Glutamatergic neuron (in vitro differentiated cells): ENCODE results near the gene ELMO1. TPM values are rescaled to one million over a fixed set of nuclear protein-coding genes. Genes with fewer than 3 reads are reported as not detected.

Source experiments
- DNase-seq: peaks from one replicate; pipeline ENCODE4 v3.0.0; 2022
- H3K27ac Mint-ChIP-seq: one replicate; pipeline ENCODE4 v1.8.0; 2020; ENCODE audit warnings: mild to moderate bottlenecking, mixed read lengths, inconsistent platforms; ENCODE audit not compliant: unreplicated experiment
- H3K27me3 Mint-ChIP-seq: one replicate; pipeline ENCODE4 v1.8.0; 2020; ENCODE audit warnings: mild to moderate bottlenecking, moderate library complexity, mixed read lengths, inconsistent platforms; ENCODE audit not compliant: unreplicated experiment
- H3K36me3 Mint-ChIP-seq: one replicate; pipeline ENCODE4 v1.8.0; 2020; ENCODE audit warnings: mild to moderate bottlenecking, mixed read lengths, inconsistent platforms; ENCODE audit not compliant: unreplicated experiment
- H3K4me1 Mint-ChIP-seq: one replicate; pipeline ENCODE4 v1.8.0; 2020; ENCODE audit warnings: mild to moderate bottlenecking, low read depth, mixed read lengths, inconsistent platforms; ENCODE audit not compliant: unreplicated experiment
- H3K4me3 Mint-ChIP-seq: one replicate; pipeline ENCODE4 v1.8.0; 2020; ENCODE audit warnings: mild to moderate bottlenecking, mixed read lengths, inconsistent platforms; ENCODE audit not compliant: unreplicated experiment
- H3K9me3 Mint-ChIP-seq: one replicate; pipeline ENCODE4 v1.8.0; 2020; ENCODE audit warnings: mild to moderate bottlenecking, moderate library complexity, mixed read lengths, inconsistent platforms; ENCODE audit not compliant: unreplicated experiment
- CTCF ChIP-seq: fragments of 200-600 bp; sonication (generic); IDR thresholded peaks from one replicate; pipeline ENCODE4 v1.5.0; 2021; ENCODE audit not compliant: partially characterized antibody, unreplicated experiment
- total RNA-seq: library from RNA; stranded (reverse); fragmentation: NEBNext Ultra II Directional; extraction: Animal tissue kit (Norgen Biotek cat#: 25700); gene quantifications from one replicate; pipeline ENCODE4 v1.2.1, GENCODE V29; 2021; ENCODE audit not compliant: unreplicated experiment

Gene ELMO1
- total RNA-seq, 1 donor from 2014 or later: 5.5 TPM

- Mint-ChIP-seq H3K36me3 (peaks cover 4% of the 10 kb centered on the region), H3K27me3 (no peaks in the 10 kb centered on the region), H3K9me3 (peaks cover 2% of the 10 kb centered on the region), H3K4me3 (no peak overlapping the region), H3K4me1 (peaks cover 2% of the 10 kb centered on the region), H3K27ac (no peak overlapping the region)
- no peak for TF ChIP-seq CTCF
- no peak for DNase-seq
These were observed 40.1 kb downstream of the ELMO1 start for GRCh38 chr7:37408291-37409228.

- Mint-ChIP-seq H3K9me3 (no peaks in the 10 kb centered on the region), H3K27ac (no peak overlapping the region), H3K4me1 (peaks cover 2% of the 10 kb centered on the region), H3K36me3 (no peaks in the 10 kb centered on the region), H3K4me3 (no peak overlapping the region), H3K27me3 (no peaks in the 10 kb centered on the region)
- no peak for DNase-seq
- TF ChIP-seq CTCF: no peak
These were observed 43.0 kb downstream of the ELMO1 start for GRCh38 chr7:37405603-37406122.

GRCh38 chr7:37405128-37405527 is 43.5 kb downstream of the ELMO1 start:
- no peak overlapping the region for H3K27ac Mint-ChIP-seq
- no peak overlapping the region for H3K4me3 Mint-ChIP-seq
- H3K4me1 Mint-ChIP-seq: no peaks in the 10 kb centered on the region

GRCh38 chr7:37399876-37400421 is 48.7 kb downstream of the ELMO1 start:
- H3K27ac Mint-ChIP-seq: no peak overlapping the region
- H3K9me3 Mint-ChIP-seq: no peaks in the 10 kb centered on the region
- H3K27me3 Mint-ChIP-seq: no peaks in the 10 kb centered on the region
- TF ChIP-seq CTCF: no peak
- no peak overlapping the region for H3K4me3 Mint-ChIP-seq
- H3K4me1 Mint-ChIP-seq: no peaks in the 10 kb centered on the region
- no peaks in the 10 kb centered on the region for H3K36me3 Mint-ChIP-seq
- DNase-seq: no peak

More at GRCh38 chr7:37405128-37405527, 43.5 kb downstream of the ELMO1 start:
- no peaks in the 10 kb centered on the region for H3K9me3 Mint-ChIP-seq
- H3K36me3 Mint-ChIP-seq: no peaks in the 10 kb centered on the region
- no peak for TF ChIP-seq CTCF
- DNase-seq: no peak
- H3K27me3 Mint-ChIP-seq: no peaks in the 10 kb centered on the region

- Mint-ChIP-seq H3K27me3 (no peaks in the 10 kb centered on the region), H3K4me1 (no peaks in the 10 kb centered on the region), H3K36me3 (no peaks in the 10 kb centered on the region), H3K9me3 (no peaks in the 10 kb centered on the region), H3K27ac (no peak overlapping the region), H3K4me3 (no peak overlapping the region)
- TF ChIP-seq CTCF: no peak
- DNase-seq: no peak
These were observed 50.3 kb downstream of the ELMO1 start for GRCh38 chr7:37398403-37398802.
